Activated T-cell treated with anti-CD3 and anti-CD28 coated beads for 1 hour (primary cell): Measurements from ENCODE around the gene CFAP251.
A peak's percentile ranks its signal among the peaks of the same experiment; 100 is the strongest.

Experiments
- DNase-seq: peaks from one replicate; pipeline ENCODE4 v3.0.0-alpha.2; 2020; ENCODE audit warnings: low read depth

CFAP251 gene

GRCh38 chr12:122003651-122004611 is 85.5 kb downstream of the CFAP251 start:
- DNase-seq: no peak

- DNase-seq: no peak
Observed at GRCh38 chr12:122004633-122005071, 86.3 kb downstream of the CFAP251 start.

DNA sequence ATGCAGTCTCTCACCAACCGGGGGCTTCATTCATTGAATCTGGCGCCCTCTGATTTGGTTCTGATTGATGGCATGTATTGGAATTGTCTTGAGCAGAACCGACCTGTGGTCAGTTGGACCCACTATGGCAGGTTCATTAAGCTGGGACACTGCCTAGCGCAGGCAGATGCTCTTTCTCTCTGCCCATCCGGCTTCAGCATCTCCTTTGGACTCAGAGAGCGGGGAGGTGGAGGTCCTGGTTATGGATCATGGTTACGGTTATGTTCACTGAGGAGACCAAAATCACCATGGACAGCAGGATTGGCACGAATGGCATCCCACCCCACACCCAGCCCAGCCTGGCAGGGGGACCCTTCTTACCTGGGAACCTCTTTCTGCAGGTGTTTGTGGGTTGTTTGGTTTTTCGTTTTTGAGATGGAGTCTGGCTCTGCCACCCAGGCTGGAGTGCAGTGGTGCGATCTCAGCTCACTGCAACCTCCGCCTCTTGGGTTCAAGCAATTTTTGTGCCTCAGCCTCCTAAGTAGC is 86.9 kb downstream of the CFAP251 start:
- DNase-seq: no peak

GRCh38 chr12:122006186-122006926 is 88.0 kb downstream of the CFAP251 start:
- DNase-seq: no peak

- no peak for DNase-seq
Observed at GRCh38 chr12:122009741-122010140, 91.3 kb downstream of the CFAP251 start.

GRCh38 chr12:122012184-122012583 is 93.8 kb downstream of the CFAP251 start:
- DNase-seq: no peak

- no peak for DNase-seq
Observed at GRCh38 chr12:122013136-122013535, 94.7 kb downstream of the CFAP251 start.

DNA sequence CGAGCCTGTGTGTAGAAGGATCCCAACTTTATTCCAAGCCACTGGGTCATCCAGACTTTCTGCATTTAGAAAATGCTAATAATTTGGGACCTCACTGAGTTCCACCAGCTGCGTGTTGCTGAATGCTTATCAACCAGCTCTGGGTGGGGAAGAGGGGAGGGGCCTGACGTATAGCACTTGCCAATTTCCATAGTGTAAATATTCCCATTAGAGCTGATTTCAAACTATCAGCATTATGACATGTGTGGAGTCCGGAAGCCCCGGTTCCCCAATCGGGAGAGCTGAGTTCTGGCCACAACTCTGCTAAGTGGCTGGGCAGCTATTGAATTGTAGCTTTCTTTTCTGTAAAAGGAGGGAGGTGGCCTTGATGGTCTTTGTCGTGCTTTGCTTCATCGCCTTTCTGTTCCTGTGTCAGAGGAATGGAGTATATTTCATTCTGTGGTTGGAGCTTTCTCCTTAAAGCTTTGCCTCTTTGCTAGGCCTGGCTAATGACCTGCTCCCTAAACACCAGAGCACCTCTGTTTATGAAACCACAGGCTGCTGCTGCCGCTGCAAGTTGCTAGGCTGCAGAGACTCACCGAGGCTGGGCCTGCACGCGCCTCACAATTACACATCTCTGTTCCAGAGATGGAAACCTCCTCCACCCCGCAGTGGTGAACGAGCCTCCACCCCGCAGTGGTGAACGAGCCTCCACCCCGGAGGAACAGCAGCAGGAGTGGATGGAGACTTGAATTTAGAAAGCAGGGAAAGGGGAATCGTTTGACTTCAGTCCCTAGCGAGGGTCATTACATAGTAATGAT is 95.6 kb downstream of the CFAP251 start:
- DNase-seq: no peak

DNA sequence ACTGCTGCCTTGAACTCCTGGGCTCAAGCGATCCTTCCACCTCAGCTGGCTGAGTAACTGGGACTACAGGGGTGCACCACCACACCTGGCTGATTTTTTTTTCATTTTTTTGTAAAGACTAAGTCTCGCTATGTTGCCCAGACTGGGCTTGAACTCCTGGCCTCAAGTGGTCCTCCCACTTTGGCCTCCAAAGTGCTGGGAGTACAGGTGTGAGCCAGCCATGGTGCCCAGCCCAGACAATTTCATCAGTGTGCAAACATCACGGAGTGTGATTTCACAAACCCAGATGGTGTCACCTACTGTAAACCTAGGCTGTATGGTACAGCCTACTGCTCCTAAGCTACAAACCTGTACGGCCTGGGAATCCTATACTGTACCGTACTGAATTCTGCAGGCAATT is 96.4 kb downstream of the CFAP251 start:
- no peak for DNase-seq

DNA sequence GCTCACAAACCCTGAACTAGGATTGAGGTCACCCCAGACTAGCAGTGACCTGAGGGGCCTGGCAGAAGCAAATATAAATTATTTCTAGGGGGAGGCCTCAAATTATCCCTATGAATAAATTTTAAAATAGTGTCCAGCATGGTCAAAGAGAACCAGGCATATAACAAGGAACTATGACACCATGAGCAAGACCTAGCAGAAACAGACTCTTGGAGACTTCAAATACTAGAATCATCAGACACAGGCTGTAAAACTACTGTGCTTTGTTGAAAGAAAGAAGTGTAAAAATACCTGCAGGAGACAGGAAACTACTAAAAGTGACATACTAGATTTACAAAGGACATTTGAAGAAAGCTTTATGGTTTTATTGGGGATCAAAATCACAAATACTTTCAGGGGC is 100.1 kb downstream of the CFAP251 start:
- no peak for DNase-seq

GRCh38 chr12:122018937-122019336 is 100.5 kb downstream of the CFAP251 start:
- DNase-seq: no peak

DNA sequence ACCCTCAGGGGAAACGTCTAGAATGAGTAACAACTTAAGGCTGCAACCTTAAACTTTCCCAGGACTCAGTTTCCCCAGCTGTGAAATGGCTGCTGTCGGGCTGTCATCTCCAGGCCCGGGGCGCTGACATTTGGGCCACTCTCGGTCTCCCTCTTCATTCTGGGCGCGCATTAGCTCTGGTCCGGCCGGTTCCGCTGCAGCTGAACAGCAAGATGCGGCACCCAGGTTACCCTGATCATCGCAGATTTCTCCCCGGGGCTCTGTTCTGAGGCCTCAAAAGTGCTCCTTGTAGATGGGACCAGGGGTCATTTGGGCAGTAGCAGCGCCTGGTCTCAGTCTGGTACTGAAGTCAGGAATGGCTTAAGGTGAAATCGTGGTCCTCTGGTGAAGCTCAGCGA is 102.4 kb downstream of the CFAP251 start:
- no peak for DNase-seq

DNA sequence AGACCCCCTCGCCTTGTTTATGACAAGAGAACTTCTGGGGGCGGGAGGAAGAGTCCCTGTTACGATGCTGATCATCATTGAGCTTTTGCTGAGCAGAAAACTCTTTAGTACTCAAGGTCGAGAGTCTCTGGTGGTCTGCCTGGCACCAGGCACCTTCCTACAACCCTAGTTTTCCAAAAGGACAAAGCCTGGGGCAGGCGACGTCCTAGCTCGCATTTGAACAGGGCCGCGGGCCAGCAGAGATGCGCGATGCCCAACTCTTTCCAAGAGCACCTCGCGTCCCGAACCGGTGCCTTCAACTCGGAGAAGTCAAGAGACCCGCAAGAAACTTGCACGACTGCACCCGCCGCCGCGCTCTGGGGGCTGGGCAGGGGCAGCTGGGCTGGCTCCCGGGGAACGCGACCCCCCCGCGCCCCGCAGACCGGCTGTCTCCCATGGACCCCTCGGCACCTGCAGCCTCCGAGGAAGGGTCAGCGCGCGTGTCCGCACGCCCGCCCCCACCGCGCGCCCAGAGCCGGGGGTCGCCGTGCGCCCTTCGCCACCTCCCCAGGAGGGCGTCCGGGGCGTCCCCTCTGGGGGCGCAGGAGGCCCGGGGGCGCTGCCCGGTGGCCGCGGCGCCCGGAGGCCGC is 102.9 kb downstream of the CFAP251 start:
- DNase-seq: no peak

DNA sequence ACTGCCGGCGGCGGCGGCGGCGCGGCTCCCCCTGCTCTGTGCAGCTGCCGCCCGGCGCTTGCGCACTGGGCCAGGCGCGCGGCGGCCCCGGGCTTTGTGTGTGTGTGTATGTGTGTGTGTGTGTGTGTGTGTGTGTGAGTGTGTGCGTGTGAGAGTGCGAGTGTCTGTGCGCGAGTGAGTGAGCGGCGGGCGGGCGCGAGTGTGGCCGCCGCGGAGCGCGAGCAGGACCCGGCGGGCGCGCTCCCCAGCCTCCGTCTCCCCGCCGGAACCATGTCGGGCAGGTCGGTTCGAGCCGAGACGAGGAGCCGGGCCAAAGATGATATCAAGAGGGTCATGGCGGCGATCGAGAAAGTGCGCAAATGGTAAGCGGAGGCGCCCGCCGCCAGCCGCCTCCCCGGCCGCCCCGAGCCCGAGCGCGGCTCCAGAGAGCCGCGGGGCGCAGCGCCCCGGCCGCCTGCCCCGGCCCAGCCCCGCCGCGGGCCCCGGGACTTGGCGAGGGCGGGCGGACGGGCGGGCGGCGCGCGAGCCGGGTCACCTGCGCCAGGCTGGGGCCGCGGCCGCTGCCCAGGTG is 103.5 kb downstream of the CFAP251 start, which contains the start of gene BCL7A:
BCL7A (plus strand) TSS at position 63 of the 571 bp plus-strand sequence; CDS start at position 271, 208 bp downstream.
- DNase-seq: peak; percentile 41

- no peak for DNase-seq
Observed at GRCh38 chr12:122022393-122023338, 104.3 kb downstream of the CFAP251 start.

GRCh38 chr12:122023339-122024131 is 105.1 kb downstream of the CFAP251 start:
- DNase-seq: no peak

- DNase-seq: no peak
Observed at GRCh38 chr12:122024132-122024785, 105.9 kb downstream of the CFAP251 start.

GRCh38 chr12:122026706-122027333 is 108.4 kb downstream of the CFAP251 start:
- DNase-seq: no peak
